ENCODE measurements around the gene NES. TPM values are rescaled to one million over a fixed set of nuclear protein-coding genes. Genes with fewer than 3 reads are reported as not detected.

NES gene, protein sequence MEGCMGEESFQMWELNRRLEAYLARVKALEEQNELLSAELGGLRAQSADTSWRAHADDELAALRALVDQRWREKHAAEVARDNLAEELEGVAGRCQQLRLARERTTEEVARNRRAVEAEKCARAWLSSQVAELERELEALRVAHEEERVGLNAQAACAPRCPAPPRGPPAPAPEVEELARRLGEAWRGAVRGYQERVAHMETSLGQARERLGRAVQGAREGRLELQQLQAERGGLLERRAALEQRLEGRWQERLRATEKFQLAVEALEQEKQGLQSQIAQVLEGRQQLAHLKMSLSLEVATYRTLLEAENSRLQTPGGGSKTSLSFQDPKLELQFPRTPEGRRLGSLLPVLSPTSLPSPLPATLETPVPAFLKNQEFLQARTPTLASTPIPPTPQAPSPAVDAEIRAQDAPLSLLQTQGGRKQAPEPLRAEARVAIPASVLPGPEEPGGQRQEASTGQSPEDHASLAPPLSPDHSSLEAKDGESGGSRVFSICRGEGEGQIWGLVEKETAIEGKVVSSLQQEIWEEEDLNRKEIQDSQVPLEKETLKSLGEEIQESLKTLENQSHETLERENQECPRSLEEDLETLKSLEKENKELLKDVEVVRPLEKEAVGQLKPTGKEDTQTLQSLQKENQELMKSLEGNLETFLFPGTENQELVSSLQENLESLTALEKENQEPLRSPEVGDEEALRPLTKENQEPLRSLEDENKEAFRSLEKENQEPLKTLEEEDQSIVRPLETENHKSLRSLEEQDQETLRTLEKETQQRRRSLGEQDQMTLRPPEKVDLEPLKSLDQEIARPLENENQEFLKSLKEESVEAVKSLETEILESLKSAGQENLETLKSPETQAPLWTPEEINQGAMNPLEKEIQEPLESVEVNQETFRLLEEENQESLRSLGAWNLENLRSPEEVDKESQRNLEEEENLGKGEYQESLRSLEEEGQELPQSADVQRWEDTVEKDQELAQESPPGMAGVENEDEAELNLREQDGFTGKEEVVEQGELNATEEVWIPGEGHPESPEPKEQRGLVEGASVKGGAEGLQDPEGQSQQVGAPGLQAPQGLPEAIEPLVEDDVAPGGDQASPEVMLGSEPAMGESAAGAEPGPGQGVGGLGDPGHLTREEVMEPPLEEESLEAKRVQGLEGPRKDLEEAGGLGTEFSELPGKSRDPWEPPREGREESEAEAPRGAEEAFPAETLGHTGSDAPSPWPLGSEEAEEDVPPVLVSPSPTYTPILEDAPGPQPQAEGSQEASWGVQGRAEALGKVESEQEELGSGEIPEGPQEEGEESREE (N-terminal part only)
- total RNA-seq, result 1 to 10 TPM; 3.5 to 8.0 (median 5.4) TPM

DNA sequence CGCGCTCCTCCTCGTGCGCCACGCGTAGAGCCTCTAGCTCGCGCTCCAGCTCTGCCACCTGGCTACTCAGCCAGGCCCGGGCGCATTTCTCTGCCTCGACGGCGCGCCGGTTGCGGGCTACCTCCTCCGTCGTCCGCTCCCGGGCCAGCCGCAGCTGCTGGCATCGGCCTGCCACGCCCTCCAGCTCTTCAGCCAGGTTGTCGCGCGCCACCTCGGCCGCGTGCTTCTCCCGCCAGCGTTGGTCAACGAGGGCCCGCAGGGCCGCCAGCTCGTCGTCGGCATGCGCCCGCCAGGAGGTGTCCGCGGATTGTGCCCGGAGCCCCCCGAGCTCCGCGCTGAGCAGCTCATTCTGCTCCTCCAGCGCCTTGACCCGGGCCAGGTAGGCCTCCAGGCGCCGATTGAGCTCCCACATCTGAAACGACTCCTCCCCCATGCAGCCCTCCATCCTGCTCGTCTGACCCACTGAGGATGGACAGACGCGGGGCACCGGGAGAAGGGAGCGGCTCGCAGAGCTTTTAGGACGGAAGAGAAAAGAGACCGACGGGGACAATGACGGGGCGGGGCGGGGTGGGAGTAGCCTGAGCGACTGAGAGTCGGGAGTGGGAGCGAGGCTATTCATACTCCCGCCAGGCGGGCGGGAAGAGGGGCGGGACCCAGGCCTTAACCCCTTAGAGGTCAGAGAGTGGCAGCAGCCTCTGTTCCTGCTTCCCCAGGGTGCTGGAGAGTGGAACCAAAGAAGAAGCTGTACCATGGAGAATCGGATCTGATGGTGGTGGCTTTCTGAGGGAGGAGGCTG lies at the start of gene NES:
TSS of gene NES (minus strand) at position 588 of the 796 bp plus-strand sequence. CDS start at position 445, 143 bp downstream.
- TF ChIP-seq, protein P1, sequence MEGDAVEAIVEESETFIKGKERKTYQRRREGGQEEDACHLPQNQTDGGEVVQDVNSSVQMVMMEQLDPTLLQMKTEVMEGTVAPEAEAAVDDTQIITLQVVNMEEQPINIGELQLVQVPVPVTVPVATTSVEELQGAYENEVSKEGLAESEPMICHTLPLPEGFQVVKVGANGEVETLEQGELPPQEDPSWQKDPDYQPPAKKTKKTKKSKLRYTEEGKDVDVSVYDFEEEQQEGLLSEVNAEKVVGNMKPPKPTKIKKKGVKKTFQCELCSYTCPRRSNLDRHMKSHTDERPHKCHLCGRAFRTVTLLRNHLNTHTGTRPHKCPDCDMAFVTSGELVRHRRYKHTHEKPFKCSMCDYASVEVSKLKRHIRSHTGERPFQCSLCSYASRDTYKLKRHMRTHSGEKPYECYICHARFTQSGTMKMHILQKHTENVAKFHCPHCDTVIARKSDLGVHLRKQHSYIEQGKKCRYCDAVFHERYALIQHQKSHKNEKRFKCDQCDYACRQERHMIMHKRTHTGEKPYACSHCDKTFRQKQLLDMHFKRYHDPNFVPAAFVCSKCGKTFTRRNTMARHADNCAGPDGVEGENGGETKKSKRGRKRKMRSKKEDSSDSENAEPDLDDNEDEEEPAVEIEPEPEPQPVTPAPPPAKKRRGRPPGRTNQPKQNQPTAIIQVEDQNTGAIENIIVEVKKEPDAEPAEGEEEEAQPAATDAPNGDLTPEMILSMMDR (IDR thresholded peaks at IDR 0.05), result no peak
- TF ChIP-seq POLR2A (IDR thresholded peaks at IDR 0.05), result no peak
- DNase-seq, result no peak
- 0 to 10% methylated on average over 2 to 10 of the region's 70 CpGs for WGBS, 2 donors
- Histone ChIP-seq H3K27me3 (peaks cover 0 to 97% (median 0%) of the 10 kb centered on the region in 4 donors), H3K27ac (peak within 1 kb of the TSS; percentile 25 to 76 (median 65)), H3K4me3 (peak within 1 kb of the TSS; percentile 13 to 62 (median 43)), H3K4me1 (peaks cover 13 to 45% (median 21%) of the 10 kb centered on the region in 3 donors), H3K36me3 (peaks cover 0 to 7% (median 0%) of the 10 kb centered on the region in 3 donors), H3K9me3 (no peaks in the 10 kb centered on the region)
- intact Hi-C loops (cut with DNase I), result no loop called here

DNA sequence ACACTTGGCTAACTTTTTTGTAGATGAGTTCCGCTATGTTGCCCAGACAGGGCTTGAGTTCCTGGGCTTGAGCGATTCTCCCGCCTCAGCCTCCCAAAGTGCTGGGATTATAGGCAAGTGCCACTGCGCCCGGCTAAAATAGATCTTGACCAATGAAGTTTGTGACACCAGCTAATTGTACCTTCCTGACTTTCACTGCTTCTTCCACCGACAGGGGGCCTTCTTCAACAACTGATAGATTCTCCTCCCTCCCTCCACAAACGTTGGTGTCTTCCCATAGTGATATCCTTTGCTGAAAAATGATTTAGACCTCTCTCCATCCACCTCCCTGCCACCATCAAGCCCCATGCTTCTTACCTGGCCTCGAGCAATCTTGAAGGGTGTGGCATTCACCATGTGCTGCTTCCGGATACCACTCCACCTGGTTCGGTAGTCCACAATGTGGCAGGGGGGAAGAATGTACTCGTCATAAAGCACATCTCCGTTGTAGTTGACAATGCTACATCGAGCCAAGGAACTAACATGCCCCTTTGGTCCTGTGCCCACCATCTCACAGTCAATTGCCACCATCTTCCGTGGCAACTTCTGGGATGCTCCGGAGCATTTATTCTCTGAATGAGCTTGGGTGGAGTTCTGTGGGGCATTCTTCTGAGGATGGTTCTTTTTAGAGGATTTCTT lies 49.5 kb upstream of the NES start:
- DNase-seq, result no peak
- Histone ChIP-seq H3K27me3 (no peaks in the 10 kb centered on the region), H3K4me1 (peaks cover 20 to 62% (median 34%) of the 10 kb centered on the region in 3 donors), H3K27ac (peak overlapping the region; percentile 24 to 99 (median 61)), H3K9me3 (no peaks in the 10 kb centered on the region), H3K36me3 (peaks cover 13 to 41% (median 19%) of the 10 kb centered on the region in 3 donors), H3K4me3 (peak overlapping the region; percentile 77 to 92 (median 87))
- intact Hi-C loops (cut with DNase I), result loop anchor here (5.0 kb wide), 1 partner anchor 34 kb away; no protein-coding TSS in a partner anchor
- no peak for TF ChIP-seq POLR2A (IDR thresholded peaks at IDR 0.05)
- TF ChIP-seq, protein P1 (IDR thresholded peaks at IDR 0.05), result peak in 5 of 6 experiments; percentile 49 to 72 (median 55)
- WGBS, 2 donors, result 28 to 29% methylated on average over 15 of the region's 15 CpGs

DNA sequence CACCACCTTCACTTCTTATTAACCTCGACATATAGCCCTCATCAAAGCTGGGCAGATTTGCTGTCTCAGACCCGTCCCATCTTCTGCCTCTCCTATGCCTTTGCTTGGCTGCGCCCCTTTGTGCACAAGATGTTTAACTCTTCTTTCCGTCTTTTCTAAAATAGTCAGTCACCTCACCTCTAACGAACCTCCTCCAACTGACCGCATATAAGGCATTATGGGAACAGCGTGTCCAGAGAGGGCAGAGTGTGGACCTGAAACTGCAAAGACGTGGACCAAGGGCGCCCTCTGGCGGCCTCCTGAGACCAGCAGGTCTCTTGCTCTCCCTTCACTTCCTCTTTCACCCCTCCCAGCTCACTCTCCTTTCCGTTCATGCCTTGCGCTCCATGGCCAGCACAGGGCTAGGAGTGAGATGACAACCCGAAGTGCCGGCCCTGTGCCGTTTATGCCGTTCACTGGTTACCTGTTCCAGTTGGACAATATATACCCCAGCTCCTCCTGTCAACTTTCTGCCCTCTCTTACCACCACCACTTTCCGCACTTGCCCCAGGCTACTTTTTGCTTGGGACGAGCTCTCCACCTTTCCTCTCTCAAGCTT lies 48.6 kb upstream of the NES start:
- no peak for DNase-seq
- intact Hi-C loops (cut with DNase I), result loop anchor here (5.0 kb wide), 1 partner anchor 33 kb away; no protein-coding TSS in a partner anchor
- peak overlapping the region; percentile 6 to 85 (median 53) for H3K4me3 ChIP-seq
- H3K4me1 ChIP-seq, result peaks cover 20 to 62% (median 34%) of the 10 kb centered on the region in 3 donors
- TF ChIP-seq POLR2A (IDR thresholded peaks at IDR 0.05), result no peak
- TF ChIP-seq, protein P1 (IDR thresholded peaks at IDR 0.05), result peak; percentile 85 to 96 (median 92)
- no peaks in the 10 kb centered on the region for H3K9me3 ChIP-seq
- no peaks in the 10 kb centered on the region for H3K27me3 ChIP-seq
- WGBS, 2 donors, result 7 to 8% methylated on average over 18 of the region's 18 CpGs
- H3K27ac ChIP-seq, result peak overlapping the region; percentile 24 to 97 (median 29)
- peaks cover 13 to 48% (median 19%) of the 10 kb centered on the region in 3 donors for H3K36me3 ChIP-seq
